OCI-LY1 (cell line): ENCODE measurements around the gene FLNC.

Experiments used
- CTCF ChIP-seq: fragments of 200-600 bp; sonication (generic), shearing (Covaris generic); IDR thresholded peaks from 2 replicates; pipeline ENCODE4 v1.5.1; 2017; ENCODE audit warnings: mild to moderate bottlenecking, antibody characterized with exemption, low read length, moderate library complexity, mixed read lengths
- EZH2 ChIP-seq: fragments of 200-600 bp; sonication (generic), shearing (Covaris generic); IDR thresholded peaks from 2 replicates; pipeline ENCODE4 v1.8.0; 2017; ENCODE audit warnings: borderline replicate concordance, mixed run types, mild to moderate bottlenecking, antibody characterized with exemption, low read length, moderate library complexity, mixed read lengths

GRCh38 chr7:128859232-128860157 lies 29.3 kb downstream of the FLNC start:
- TF ChIP-seq CTCF, result no peak
- no peak for TF ChIP-seq EZH2
